MG63 (cell line): ENCODE data around the gene ACP4. TPM values are rescaled to one million over a fixed set of nuclear protein-coding genes. Genes with fewer than 3 reads are reported as not detected.
"Not testable (repeated sequence)": the region's sequence is repeated elsewhere in the genome, so short reads cannot be mapped to it uniquely, and the experiment has no call there.

ENCODE experiments used
- DNase-seq: peaks from one replicate; pipeline ENCODE4 v3.0.0-alpha.2; 2020
- H3K27me3 ChIP-seq: fragments of 250-450 bp; sonication (Bioruptor Pico); 2 replicates; pipeline ENCODE4 v1.5.1; 2020; ENCODE audit warnings: mild to moderate bottlenecking, moderate library complexity
- H3K36me3 ChIP-seq: fragments of 250-450 bp; sonication (Bioruptor Pico); 2 replicates; pipeline ENCODE4 v1.5.1; 2020; ENCODE audit warnings: mild to moderate bottlenecking, moderate library complexity
- H3K4me3 ChIP-seq: fragments of 250-450 bp; sonication (Bioruptor Pico); 2 replicates; pipeline ENCODE4 v1.5.1; 2020; ENCODE audit warnings: mild to moderate bottlenecking, moderate library complexity
- H3K9me3 ChIP-seq: fragments of 250-450 bp; sonication (Bioruptor Pico); 2 replicates; pipeline ENCODE4 v1.5.1; 2020; ENCODE audit warnings: mild to moderate bottlenecking, moderate library complexity
- total RNA-seq: library from RNA; depleted of rRNA; stranded (reverse); fragments of >200 nt; shearing (Covaris generic); gene quantifications from 2 replicates; pipeline ENCODE4 v1.2.3, GENCODE V29; 2014; ENCODE audit warnings: low replicate concordance

The ACP4 gene
- total RNA-seq, 1 experiment from 2014 or later = not detected

GRCh38 chr19:50804420-50805272 lies 14.4 kb downstream of the ACP4 start:
- Histone ChIP-seq H3K9me3 (no peaks in the 10 kb centered on the region), H3K36me3 (peaks cover 41% of the 10 kb centered on the region), H3K4me3 (peak overlapping the region; percentile 96), H3K27me3 (no peaks in the 10 kb centered on the region; the same call in none of the 2 replicates)
- peak; percentile 100 for DNase-seq

- Histone ChIP-seq H3K9me3 (no peaks in the 10 kb centered on the region), H3K4me3 (no peak overlapping the region), H3K27me3 (peaks cover 7% of the 10 kb centered on the region), H3K36me3 (peaks cover 1% of the 10 kb centered on the region)
- DNase-seq = no peak
Observed at GRCh38 chr19:50808856-50809255, 18.6 kb downstream of the ACP4 start.

DNA sequence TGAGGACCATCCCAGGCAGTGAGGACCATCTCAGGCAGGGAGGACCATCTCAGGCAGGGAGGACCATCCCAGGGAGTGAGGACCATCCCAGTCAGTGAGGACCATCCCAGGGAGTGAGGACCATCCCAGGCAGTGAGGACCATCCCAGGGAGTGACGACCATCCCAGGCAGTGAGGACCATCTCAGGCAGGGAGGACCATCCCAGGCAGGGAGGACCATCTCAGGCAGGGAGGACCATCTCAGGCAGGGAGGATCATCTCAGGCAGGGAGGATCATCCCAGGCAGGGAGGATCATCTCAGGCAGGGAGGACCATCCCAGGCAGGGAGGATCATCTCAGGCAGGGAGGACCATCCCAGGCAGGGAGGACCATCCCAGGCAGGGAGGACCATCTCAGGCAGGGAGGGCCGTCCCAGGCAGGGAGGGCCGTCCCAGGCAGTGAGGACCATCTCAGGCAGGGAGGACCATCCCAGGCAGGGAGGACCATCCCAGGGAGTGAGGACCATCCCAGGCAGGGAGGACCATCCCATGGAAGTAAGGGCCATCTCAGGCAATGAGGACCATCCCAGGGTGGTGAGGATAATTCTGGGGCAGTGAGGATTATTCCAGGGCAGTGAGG lies 21.5 kb downstream of the ACP4 start:
- peaks cover 11% of the 10 kb centered on the region for H3K27me3 ChIP-seq
- H3K36me3 ChIP-seq, H3K4me3 ChIP-seq, H3K9me3 ChIP-seq, DNase-seq: not testable (repeated sequence)

GRCh38 chr19:50812474-50812873 lies 22.3 kb downstream of the ACP4 start:
- H3K27me3 ChIP-seq = peaks cover 11% of the 10 kb centered on the region
- H3K4me3 ChIP-seq = no peak overlapping the region
- DNase-seq = no peak
- no peaks in the 10 kb centered on the region for H3K36me3 ChIP-seq
- peaks cover 7% of the 10 kb centered on the region; the same call in 1 of the 2 replicates for H3K9me3 ChIP-seq

- Histone ChIP-seq H3K36me3 (no peaks in the 10 kb centered on the region), H3K27me3 (peaks cover 31% of the 10 kb centered on the region), H3K4me3 (no peak overlapping the region), H3K9me3 (peaks cover 7% of the 10 kb centered on the region; the same call in 1 of the 2 replicates)
- no peak for DNase-seq
Observed at GRCh38 chr19:50814883-50815282, 24.7 kb downstream of the ACP4 start.

GRCh38 chr19:50815439-50815838 lies 25.2 kb downstream of the ACP4 start:
- no peak overlapping the region for H3K4me3 ChIP-seq
- H3K9me3 ChIP-seq = peaks cover 7% of the 10 kb centered on the region; the same call in 1 of the 2 replicates
- H3K36me3 ChIP-seq = no peaks in the 10 kb centered on the region
- no peak for DNase-seq
- H3K27me3 ChIP-seq = peaks cover 37% of the 10 kb centered on the region

- peak; percentile 49 for DNase-seq
- H3K27me3 ChIP-seq = peaks cover 50% of the 10 kb centered on the region
- H3K4me3 ChIP-seq = no peak overlapping the region
- H3K9me3 ChIP-seq = peaks cover 7% of the 10 kb centered on the region; the same call in 1 of the 2 replicates
- no peaks in the 10 kb centered on the region for H3K36me3 ChIP-seq
Observed at GRCh38 chr19:50817941-50818858, 28.0 kb downstream of the ACP4 start.

DNA sequence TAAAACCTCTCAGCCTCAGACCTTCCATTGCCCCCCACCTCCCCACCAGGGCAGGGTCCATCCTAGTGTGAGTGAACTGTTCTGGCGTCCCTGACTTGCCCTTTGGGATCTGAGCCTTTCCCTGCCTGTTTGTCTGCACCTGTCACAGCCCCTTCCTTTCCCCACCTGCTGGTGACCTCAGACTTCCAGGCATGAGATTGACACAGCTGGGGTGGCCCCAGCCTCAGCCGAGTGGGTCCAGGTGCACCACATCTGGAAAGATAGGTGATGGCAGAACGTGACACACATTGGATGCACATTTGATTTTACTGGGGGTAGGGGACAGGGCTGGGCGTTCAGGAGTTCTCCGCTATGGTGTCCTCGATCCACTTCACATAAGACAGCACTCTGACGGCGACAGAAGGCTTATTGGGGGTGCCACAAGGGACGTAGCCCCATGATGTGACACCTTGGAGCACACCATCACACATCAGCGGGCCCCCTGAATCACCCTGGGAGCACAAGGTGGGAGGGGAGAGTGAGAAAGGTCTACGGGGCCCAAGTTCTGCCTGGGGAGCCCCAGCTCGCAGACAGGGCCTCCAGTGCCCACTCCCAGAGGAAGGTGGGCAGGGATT lies 28.8 kb downstream of the ACP4 start:
- Histone ChIP-seq H3K27me3 (peaks cover 50% of the 10 kb centered on the region), H3K9me3 (peaks cover 7% of the 10 kb centered on the region; the same call in 1 of the 2 replicates)
- DNase-seq = no peak

GRCh38 chr19:50819636-50820035 lies 29.4 kb downstream of the ACP4 start:
- H3K27me3 ChIP-seq = peaks cover 54% of the 10 kb centered on the region
- no peak overlapping the region for H3K4me3 ChIP-seq
- H3K36me3 ChIP-seq = no peaks in the 10 kb centered on the region
- DNase-seq = no peak
- peaks cover 7% of the 10 kb centered on the region; the same call in 1 of the 2 replicates for H3K9me3 ChIP-seq

More for the DNA sequence above, 28.8 kb downstream of the ACP4 start:
- Histone ChIP-seq H3K4me3 (no peak overlapping the region), H3K36me3 (no peaks in the 10 kb centered on the region)

GRCh38 chr19:50820086-50820485 lies 29.9 kb downstream of the ACP4 start:
- no peak overlapping the region for H3K4me3 ChIP-seq
- peaks cover 7% of the 10 kb centered on the region; the same call in 1 of the 2 replicates for H3K9me3 ChIP-seq
- no peaks in the 10 kb centered on the region for H3K36me3 ChIP-seq
- no peak for DNase-seq
- peaks cover 53% of the 10 kb centered on the region for H3K27me3 ChIP-seq

DNA sequence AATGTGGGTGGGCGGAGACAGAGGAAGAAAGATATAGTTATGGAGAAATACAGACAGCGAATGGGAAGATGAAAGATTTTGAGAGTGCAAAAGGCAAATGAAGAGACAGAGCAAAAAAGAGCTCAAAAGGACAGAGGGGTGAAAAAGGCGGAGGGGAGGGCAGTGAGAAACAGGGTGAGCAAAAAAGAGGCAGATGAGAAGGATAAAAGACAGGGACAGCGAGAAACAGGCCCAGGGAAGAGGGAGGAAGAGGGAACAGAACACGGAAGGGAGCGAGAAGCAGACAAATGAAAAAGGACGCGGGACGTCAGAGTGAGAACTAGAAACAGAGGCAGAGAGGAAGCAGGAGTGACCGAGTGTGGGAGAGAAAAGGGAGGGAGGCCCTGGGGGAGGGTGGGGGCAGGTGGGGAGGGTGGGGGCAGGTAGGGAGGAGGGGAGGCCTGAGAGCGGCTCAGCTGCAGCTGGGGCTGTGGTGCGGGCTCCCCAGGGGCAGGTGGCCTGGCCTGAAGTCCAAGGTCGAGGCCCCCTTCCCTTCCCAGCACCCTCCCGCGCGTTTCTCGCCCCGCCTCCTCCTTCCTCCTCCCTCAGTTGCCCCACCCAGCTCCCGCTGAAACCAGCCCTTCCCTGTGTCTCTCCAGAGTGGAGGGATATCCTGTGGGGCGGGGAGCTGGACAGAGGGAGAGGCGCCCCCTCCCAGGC lies 30.5 kb downstream of the ACP4 start:
- DNase-seq = no peak
- peaks cover 52% of the 10 kb centered on the region for H3K27me3 ChIP-seq
- H3K9me3 ChIP-seq = peaks cover under 1% of the 10 kb centered on the region; the same call in 1 of the 2 replicates
- no peaks in the 10 kb centered on the region for H3K36me3 ChIP-seq
- H3K4me3 ChIP-seq = no peak overlapping the region

GRCh38 chr19:50821248-50821612 lies 31.0 kb downstream of the ACP4 start:
- no peaks in the 10 kb centered on the region for H3K36me3 ChIP-seq
- DNase-seq = no peak

DNA sequence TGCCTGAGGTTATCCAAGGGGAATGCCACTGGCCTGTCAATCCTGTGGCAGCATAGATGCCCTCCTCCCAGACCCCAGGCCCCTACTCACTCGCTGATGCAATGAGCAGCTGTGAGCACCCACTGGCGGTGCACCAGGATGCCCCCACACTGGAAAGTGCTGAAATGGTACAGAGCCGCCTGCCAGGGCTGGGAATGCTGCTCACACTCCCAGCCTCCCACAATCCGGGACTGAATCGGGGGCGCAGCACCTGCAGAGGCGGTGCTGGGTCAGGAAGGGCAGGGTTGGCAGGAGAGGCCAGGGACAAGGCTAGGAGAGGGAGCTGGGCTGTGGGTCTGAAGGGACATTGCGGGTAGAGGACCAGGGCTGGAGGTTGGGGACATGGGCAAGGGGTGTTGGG lies 31.4 kb downstream of the ACP4 start:
- DNase-seq = no peak
- no peaks in the 10 kb centered on the region for H3K9me3 ChIP-seq
- H3K36me3 ChIP-seq = no peaks in the 10 kb centered on the region
- no peak overlapping the region for H3K4me3 ChIP-seq
- H3K27me3 ChIP-seq = peaks cover 58% of the 10 kb centered on the region

More at GRCh38 chr19:50821248-50821612, 31.0 kb downstream of the ACP4 start:
- Histone ChIP-seq H3K9me3 (no peaks in the 10 kb centered on the region), H3K27me3 (peaks cover 54% of the 10 kb centered on the region), H3K4me3 (no peak overlapping the region)

DNA sequence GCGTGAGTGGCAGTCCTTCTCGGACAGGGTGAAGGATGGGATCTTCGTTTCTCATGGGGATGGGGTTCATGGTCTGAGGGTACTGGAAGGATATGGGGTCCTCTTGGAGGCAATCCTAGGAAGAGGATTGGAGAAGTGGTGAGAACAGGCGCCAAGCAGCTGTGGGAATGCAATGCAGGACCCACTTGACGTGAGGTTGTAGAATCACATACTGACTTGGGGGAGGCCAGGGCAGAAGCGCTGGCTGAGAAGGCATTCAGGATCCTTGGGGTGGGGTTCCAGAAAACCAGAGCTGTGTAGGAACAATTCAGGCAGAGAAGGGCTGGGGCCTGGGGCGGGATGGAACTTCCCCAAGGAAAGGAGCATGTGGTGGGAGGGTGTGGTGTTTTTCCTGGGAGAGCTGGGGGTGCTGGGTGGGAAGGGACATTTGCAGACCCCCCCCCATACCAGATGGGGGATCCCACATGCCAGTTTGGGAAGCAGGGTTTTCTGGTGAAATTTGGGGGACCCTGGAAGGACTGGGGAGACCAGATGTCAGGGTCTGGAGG lies 32.5 kb downstream of the ACP4 start:
- DNase-seq = no peak
- no peak overlapping the region for H3K4me3 ChIP-seq
- H3K27me3 ChIP-seq = peaks cover 68% of the 10 kb centered on the region
- H3K9me3 ChIP-seq = no peaks in the 10 kb centered on the region
- no peaks in the 10 kb centered on the region for H3K36me3 ChIP-seq

DNA sequence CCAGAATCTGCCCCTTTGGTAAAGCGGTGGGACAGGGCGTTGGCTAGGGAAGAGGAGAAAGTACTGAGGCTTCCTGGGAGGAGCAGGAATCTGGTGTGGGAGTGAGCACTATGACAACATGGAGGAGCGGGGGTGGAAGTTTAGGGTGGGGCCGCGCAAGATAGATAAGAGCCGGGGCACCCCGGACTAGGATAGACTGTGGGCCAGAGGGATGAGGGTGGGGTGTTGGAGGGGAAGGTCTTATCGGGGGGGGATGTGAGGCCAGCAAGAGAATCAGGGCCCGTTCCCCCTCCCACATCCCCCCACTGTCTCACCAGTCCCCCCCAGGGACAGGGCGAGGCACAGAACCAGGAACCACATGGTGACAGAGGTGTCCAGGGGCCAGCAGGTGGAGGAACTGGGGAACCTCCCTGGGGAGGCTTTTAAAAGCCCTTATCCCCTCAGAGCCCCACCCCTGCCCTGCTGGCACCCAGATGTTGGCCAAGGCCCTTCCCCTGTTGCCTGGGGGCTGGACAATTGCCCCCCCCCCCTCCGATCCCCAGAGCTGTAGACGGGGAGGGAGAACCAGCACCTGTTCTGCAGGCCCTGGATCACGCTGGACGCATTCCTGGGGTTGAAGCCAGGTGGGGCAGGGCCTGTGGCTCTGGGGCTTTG lies 33.3 kb downstream of the ACP4 start, which contains the start of gene KLK1:
Gene KLK1, minus strand, starts transcription at position 399 of the 654 bp plus-strand sequence. Its CDS starts 39 bp downstream, at position 360.
- peaks cover 67% of the 10 kb centered on the region for H3K27me3 ChIP-seq
- no peak within 1 kb of the TSS for H3K4me3 ChIP-seq
- no peaks in the 10 kb centered on the region for H3K9me3 ChIP-seq
- DNase-seq = no peak
- H3K36me3 ChIP-seq = no peaks in the 10 kb centered on the region
